Measurements from ENCODE around the gene PARD3B.

The PARD3B gene

GRCh38 chr2:204891739-204892138, 346.5 kb downstream of the PARD3B start:
- no peaks in the 10 kb centered on the region for H3K27me3 ChIP-seq
- H3K4me1 ChIP-seq (ENCODE audit: control insufficient read depth in 1 of 2, insufficient read depth in 1 of 2, low read depth in 1 of 2, low read length in 1 of 2): no peaks in the 10 kb centered on the region
- TF ChIP-seq, protein P1, sequence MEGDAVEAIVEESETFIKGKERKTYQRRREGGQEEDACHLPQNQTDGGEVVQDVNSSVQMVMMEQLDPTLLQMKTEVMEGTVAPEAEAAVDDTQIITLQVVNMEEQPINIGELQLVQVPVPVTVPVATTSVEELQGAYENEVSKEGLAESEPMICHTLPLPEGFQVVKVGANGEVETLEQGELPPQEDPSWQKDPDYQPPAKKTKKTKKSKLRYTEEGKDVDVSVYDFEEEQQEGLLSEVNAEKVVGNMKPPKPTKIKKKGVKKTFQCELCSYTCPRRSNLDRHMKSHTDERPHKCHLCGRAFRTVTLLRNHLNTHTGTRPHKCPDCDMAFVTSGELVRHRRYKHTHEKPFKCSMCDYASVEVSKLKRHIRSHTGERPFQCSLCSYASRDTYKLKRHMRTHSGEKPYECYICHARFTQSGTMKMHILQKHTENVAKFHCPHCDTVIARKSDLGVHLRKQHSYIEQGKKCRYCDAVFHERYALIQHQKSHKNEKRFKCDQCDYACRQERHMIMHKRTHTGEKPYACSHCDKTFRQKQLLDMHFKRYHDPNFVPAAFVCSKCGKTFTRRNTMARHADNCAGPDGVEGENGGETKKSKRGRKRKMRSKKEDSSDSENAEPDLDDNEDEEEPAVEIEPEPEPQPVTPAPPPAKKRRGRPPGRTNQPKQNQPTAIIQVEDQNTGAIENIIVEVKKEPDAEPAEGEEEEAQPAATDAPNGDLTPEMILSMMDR (IDR thresholded peaks at IDR 0.05): no peak
- no peaks in the 10 kb centered on the region for H3K36me3 ChIP-seq
- H3K27ac ChIP-seq: no peak overlapping the region
- H3K4me3 ChIP-seq (ENCODE audit: low read depth in 1 of 2, low read length in 1 of 2): no peak overlapping the region
- no peaks in the 10 kb centered on the region for H3K9me3 ChIP-seq

GRCh38 chr2:204892506-204893255, 347.4 kb downstream of the PARD3B start:
- Histone ChIP-seq H3K4me1 (ENCODE audit: control insufficient read depth in 1 of 2, insufficient read depth in 1 of 2, low read depth in 1 of 2, low read length in 1 of 2) (no peaks in the 10 kb centered on the region), H3K27ac (no peak overlapping the region), H3K36me3 (no peaks in the 10 kb centered on the region), H3K27me3 (no peaks in the 10 kb centered on the region), H3K9me3 (no peaks in the 10 kb centered on the region), H3K4me3 (ENCODE audit: low read depth in 1 of 2, low read length in 1 of 2) (no peak overlapping the region)
- TF ChIP-seq, protein P1 (IDR thresholded peaks at IDR 0.05): no peak

- no peaks in the 10 kb centered on the region for H3K4me1 ChIP-seq (ENCODE audit: control insufficient read depth in 1 of 2, insufficient read depth in 1 of 2, low read depth in 1 of 2, low read length in 1 of 2)
- TF ChIP-seq, protein P1 (IDR thresholded peaks at IDR 0.05): no peak
These were observed 350.9 kb downstream of the PARD3B start for GRCh38 chr2:204896146-204896545.

GRCh38 chr2:204897561-204897960, 352.3 kb downstream of the PARD3B start:
- H3K36me3 ChIP-seq: no peaks in the 10 kb centered on the region
- H3K9me3 ChIP-seq: no peaks in the 10 kb centered on the region
- H3K4me1 ChIP-seq (ENCODE audit: control insufficient read depth in 1 of 2, insufficient read depth in 1 of 2, low read depth in 1 of 2, low read length in 1 of 2): no peaks in the 10 kb centered on the region
- TF ChIP-seq, protein P1 (IDR thresholded peaks at IDR 0.05): no peak
- H3K27me3 ChIP-seq: no peaks in the 10 kb centered on the region
- H3K27ac ChIP-seq: no peak overlapping the region
- no peak overlapping the region for H3K4me3 ChIP-seq (ENCODE audit: low read depth in 1 of 2, low read length in 1 of 2)

More at GRCh38 chr2:204896146-204896545, 350.9 kb downstream of the PARD3B start:
- H3K9me3 ChIP-seq: no peaks in the 10 kb centered on the region
- H3K4me3 ChIP-seq (ENCODE audit: low read depth in 1 of 2, low read length in 1 of 2): no peak overlapping the region
- no peak overlapping the region for H3K27ac ChIP-seq
- H3K27me3 ChIP-seq: no peaks in the 10 kb centered on the region
- H3K36me3 ChIP-seq: no peaks in the 10 kb centered on the region

GRCh38 chr2:204898928-204899640, 353.8 kb downstream of the PARD3B start:
- H3K9me3 ChIP-seq: no peaks in the 10 kb centered on the region
- no peaks in the 10 kb centered on the region for H3K4me1 ChIP-seq (ENCODE audit: control insufficient read depth in 1 of 2, insufficient read depth in 1 of 2, low read depth in 1 of 2, low read length in 1 of 2)
- TF ChIP-seq, protein P1 (IDR thresholded peaks at IDR 0.05): no peak
- no peaks in the 10 kb centered on the region for H3K27me3 ChIP-seq
- H3K36me3 ChIP-seq: no peaks in the 10 kb centered on the region
- no peak overlapping the region for H3K27ac ChIP-seq
- no peak overlapping the region for H3K4me3 ChIP-seq (ENCODE audit: low read depth in 1 of 2, low read length in 1 of 2)
